Kidney capillary endothelial cell (primary cell): ENCODE measurements around the gene RGS1.

Experiments used
- DNase-seq: peaks from one replicate; pipeline ENCODE4 v3.0.0-alpha.2; 2018; ENCODE audit warnings: low spot score

RGS1 gene

GRCh38 chr1:192620071-192620635 is 44.6 kb downstream of the RGS1 start:
- no peak for DNase-seq

DNA sequence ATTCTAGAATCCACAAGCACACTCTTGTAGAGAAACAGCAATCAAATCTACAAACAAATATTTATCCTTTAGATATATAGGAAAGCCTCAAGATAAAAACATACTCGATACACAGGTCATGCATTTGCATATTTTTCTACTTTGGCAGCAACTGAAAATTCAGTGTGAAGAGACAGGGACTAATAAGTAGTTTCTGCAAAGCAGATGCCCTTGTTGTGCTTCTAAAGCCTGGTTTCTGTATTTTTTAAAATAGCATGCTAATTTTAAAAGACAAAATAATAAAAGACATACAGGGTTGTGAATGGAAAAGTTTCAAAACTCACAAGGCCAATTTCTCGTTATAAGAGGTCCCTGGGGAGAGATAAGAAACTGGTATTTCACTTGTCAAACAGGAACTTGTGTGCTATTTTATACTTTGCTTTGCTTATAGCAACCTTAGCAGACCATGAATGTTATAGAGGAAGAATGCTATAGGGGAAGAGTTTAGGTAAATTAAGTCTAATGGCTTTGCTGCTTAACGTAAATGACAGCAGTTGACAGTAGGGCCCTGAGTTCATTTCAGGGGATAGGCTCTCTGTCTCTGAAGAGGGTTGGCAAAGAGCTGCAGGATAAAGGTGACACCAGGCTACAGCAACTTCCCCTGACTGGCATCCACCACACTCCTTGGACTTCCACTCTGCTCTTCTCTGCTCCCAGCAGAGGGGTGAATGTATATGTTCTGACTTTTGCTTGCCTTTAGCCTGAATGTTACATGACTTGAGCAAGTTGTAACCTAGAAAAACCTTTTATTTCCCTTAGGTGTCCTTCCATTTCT is 51.0 kb downstream of the RGS1 start:
- no peak for DNase-seq

DNA sequence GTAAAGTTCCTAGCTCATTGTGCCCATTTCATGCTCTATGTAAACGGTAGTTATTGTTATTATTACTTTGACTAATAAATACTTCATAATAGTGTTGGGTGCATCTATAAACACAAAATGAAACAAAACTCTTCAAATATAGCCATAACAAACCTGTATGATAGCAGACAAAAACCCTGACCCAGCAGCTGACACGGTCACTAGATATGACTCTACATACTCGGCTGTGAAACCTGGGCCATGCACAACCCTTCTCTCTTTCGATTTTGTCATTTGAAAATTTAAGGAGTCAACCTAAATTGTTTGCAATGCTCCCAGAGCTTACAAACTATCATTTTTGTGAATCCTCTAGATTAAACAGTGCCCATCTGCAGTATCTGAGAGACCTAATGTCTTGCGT is 52.3 kb downstream of the RGS1 start:
- no peak for DNase-seq

GRCh38 chr1:192628396-192629057 is 53.0 kb downstream of the RGS1 start:
- DNase-seq, result no peak

DNA sequence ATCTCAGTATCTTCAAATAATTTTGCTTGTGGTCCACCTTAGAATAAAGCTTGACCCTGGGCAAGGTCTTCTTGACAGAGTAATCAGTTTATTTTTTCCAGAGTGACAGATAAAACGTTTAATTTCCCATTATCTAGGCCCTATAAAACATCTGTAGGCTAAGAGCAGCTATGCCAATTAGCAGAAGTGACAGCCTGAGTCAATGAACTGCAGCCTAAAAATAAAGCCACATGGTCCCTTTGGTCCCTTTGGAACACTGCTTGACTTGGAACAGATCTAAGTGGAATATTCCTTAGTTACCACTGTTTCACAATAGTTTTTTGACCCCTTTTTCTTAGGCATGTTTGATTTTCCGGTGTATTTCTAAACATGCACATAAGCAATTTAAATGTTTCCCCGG is 54.0 kb downstream of the RGS1 start:
- no peak for DNase-seq
